Keratinocyte (primary cell): ENCODE data around the gene TXN.

Source experiments
- CTCF ChIP-seq, 3 experiments: IDR thresholded peaks in 1 of 3; conservative IDR thresholded peaks in 1 of 3; optimal IDR thresholded peaks in 1 of 3; 2 replicates in 2 of 3; 3 replicates in 1 of 3; pipeline versions ENCODE3 to v1.5.1; 2011; ENCODE audit warnings: low read length in 3 of 3, mild to moderate bottlenecking in 3 of 3, moderate library complexity in 2 of 3, control low read depth in 1 of 3, inconsistent platforms in 1 of 3; ENCODE audit not compliant: insufficient read depth in 2 of 3; ENCODE audit errors: extremely low read depth in 1 of 3
- EZH2 ChIP-seq: IDR thresholded peaks from one replicate; pipeline ENCODE4 v1.6.1; 2012; ENCODE audit warnings: inconsistent platforms, mild to moderate bottlenecking, low read length, moderate library complexity

GRCh38 chr9:110244616-110245015 lies 11.7 kb downstream of the TXN start:
- TF ChIP-seq CTCF (optimal IDR thresholded peaks at IDR 0.05 in 1 of 3, IDR thresholded peaks at IDR 0.05 in 1 of 3, conservative IDR thresholded peaks at IDR 0.05 in 1 of 3; ENCODE audit: extremely low read depth in 1 of 3, insufficient read depth in 2 of 3, low read length in 3 of 3) (no peak), EZH2 (no peak)
